ENCODE results near the gene ITPKC.

Gene ITPKC

DNA sequence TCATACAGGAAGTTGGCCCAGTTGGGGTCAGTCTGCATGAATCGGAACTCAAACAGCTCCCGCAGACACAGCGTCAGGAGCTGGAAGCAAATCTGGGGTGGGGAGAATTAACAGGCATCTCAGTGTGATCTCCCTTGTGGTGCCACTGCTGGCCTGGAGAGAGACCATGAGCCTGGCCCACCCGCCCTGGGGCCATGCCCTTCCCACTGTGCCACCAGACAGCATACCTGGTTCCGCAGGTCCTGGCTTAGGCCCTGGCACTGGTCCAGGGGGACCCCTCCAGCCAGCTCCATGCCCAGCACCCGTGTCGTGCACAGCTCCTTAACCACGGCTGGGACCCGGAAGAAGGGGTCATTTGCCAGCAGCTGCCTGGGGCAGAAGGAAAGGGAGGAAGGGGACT lies 16.8 kb upstream of the ITPKC start:
- TF ChIP-seq, protein P1, sequence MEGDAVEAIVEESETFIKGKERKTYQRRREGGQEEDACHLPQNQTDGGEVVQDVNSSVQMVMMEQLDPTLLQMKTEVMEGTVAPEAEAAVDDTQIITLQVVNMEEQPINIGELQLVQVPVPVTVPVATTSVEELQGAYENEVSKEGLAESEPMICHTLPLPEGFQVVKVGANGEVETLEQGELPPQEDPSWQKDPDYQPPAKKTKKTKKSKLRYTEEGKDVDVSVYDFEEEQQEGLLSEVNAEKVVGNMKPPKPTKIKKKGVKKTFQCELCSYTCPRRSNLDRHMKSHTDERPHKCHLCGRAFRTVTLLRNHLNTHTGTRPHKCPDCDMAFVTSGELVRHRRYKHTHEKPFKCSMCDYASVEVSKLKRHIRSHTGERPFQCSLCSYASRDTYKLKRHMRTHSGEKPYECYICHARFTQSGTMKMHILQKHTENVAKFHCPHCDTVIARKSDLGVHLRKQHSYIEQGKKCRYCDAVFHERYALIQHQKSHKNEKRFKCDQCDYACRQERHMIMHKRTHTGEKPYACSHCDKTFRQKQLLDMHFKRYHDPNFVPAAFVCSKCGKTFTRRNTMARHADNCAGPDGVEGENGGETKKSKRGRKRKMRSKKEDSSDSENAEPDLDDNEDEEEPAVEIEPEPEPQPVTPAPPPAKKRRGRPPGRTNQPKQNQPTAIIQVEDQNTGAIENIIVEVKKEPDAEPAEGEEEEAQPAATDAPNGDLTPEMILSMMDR (conservative IDR thresholded peaks at IDR 0.05) = no peak
- no peak overlapping the region for H3K27ac ChIP-seq

DNA sequence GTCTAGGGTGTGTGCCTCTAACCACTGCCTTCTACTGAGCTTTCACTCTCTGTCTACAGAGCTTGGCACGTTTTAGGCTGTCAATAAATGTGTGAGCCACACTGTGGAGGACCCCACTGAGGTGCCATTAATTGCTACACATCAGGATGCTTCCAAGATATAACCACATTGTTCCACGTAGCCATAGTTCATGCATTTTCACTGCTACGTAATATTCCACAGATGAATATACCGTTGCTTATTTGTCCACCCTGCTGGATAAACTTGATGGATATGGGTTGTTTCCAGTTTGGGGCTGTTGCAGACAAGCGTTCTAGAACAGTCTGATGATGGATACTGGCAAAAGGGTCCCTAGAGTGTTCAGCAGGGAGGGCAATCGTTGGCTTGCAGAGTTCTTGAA lies 15.2 kb upstream of the ITPKC start:
- H3K27ac ChIP-seq = no peak overlapping the region
- TF ChIP-seq, protein P1 (conservative IDR thresholded peaks at IDR 0.05) = no peak

DNA sequence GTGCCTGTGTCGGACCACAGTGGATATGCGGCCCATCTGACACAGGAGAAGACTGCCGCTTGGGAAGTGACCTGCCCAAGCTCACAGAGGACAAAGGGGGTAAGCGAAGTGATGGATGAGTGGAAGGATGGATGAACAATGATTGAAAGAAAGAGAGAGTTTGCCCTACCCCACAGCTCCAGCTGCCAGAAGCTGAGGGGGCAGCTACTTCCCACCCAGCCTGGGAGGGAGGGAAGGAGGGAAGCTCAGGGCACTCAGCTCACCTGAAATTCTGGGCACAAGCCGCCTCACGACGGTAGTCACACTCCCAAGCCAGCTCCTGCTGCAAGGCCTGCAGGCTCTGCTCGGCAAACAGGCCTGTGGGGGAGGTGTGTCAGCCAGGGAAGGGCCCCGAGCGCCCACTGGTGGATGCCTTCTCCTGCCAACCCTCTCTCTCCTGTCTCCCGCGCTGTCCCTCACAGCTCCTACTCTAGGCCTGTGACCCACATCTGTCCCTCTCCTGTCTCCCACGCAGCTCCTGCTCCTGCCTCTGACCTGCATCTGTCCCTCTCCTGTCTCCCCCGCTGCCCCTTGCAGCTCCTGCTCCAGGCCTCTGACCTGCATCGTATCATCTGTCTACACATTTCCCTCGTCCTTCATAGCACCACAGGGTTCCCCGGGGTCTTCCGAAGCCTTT lies 14.4 kb upstream of the ITPKC start:
- no peak overlapping the region for H3K27ac ChIP-seq
- TF ChIP-seq, protein P1 (conservative IDR thresholded peaks at IDR 0.05) = peak; percentile 77

DNA sequence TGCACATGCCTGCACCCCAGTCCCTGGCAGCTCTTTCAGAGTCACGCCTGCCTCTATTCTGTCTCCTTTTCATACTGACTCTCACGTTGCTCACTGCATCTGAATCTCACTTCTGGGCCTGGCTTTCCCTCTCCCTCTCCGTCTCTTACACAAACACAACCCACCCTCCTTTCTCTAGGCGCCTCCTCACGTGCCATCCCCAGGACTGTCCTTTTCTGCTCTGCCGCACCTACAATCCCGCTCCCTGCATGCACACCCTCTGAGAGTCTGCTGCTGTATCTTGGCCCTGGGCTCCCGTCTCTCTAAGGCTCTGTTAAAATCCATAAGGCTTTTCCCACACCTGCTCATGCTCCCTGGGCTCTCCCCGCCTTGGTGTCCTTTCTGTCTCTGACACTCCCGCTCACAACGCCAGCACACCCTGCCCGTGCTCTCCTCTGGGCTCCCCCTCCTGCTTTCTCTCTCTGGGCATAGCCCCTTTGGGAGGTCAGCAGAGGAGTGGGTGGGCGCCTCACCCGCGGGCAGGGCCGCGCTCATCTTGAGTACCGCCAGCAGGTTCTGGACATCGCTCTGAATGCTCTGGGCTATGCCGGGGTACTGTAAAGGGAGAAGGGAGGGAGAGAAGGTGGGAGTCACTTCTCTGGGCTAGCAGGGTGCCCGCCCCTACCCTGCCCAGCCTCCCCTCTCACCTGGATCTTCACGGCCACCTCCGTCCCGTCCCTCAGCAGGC lies 13.7 kb upstream of the ITPKC start:
- TF ChIP-seq, protein P1 (conservative IDR thresholded peaks at IDR 0.05) = no peak
- H3K27ac ChIP-seq = no peak overlapping the region

DNA sequence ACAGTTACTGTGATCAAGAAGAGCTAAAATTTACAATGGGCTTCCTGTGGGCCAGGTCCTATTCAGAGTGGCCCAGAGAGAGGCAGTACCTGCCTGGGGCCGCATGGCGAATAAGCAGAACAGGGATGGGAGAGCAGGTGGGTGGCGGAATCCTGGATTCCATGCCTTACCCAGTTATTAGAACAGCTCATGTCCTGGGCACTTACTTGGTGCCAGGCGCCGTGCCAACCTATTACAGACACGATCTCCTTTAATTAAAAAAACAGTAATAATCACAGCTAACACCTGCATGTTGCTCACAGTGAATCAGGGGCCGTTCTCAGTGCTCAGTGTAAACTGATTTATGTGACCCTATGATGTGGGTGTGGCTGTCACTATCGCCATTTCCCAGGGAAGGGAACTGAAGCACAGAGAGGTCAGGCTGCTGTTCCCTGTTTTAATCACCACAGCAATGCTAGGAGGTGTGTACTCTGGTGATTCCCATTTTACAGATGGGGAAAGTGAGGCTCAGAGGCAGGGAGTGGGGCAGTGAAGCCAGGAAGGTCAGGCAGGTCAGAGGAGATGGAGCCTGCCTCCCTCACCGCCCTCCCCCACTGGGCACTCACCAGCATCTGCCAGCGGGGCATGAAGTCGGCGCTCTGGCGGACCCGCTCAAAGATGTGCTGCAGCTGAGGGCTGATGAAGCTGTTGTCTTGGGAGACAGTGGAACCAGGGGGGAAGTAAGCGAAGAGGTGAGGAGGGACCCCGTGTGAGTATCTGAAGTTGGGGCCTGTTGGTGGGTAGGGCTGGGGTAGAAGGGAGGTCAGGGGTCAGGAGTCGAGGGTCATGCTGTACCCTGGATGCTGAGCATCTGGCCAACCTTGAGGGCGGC lies 12.2 kb upstream of the ITPKC start:
- H3K27ac ChIP-seq = no peak overlapping the region
- TF ChIP-seq, protein P1 (conservative IDR thresholded peaks at IDR 0.05) = no peak

DNA sequence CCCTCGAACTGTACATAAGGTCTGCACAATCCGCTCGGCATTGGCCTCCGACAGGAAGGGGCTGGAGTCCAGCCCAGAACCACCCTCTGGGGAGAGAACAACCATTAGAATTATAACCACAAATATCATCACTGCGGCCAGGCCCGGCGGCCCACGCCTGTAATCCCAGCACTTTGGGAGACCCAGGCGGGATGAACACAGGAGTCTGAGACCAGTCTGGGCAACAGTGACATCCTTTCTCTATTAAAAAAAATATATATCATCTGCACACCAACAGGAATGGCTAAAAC lies 11.6 kb upstream of the ITPKC start:
- H3K27ac ChIP-seq = no peak overlapping the region
- TF ChIP-seq, protein P1 (conservative IDR thresholded peaks at IDR 0.05) = no peak

DNA sequence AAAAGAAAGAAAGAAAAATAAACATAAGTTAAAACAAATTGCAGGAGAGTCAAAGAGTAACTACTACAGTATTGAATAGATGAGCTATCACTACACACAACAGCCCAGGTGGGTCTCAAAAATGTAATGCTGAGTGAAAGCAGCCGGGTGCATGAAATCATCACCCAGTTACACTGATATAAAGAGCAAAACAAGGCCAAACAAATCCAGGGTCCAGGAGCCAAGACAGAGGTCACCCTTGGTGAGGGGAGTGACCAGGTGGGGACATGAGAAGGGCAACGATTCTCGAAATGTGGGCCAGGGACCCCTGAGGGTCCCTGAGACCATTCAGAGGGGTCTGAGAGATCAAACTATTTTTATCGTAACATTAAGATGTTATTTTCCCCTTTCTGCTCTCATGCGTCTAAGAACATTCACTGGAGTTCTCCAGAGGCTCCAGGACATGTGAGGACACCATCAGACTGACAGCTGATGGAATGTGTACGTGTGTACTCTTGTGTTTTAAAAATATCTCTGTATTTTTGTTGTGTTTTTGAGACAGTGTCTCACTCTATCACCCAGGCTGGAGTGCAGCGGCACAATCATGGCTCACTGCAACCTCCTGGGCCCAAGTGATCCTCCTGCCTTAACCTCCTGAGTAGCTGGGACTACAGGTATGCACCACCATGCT lies 10.8 kb upstream of the ITPKC start:
- TF ChIP-seq, protein P1 (conservative IDR thresholded peaks at IDR 0.05) = no peak

More for the DNA sequence above, 10.8 kb upstream of the ITPKC start:
- no peak overlapping the region for H3K27ac ChIP-seq

All from VCaP (cell line).